NCI-H748 (cell line): ENCODE results near the gene HHIP.

Experiments used
- DNase-seq: peaks from one replicate; lab custom pipeline; 2025; ENCODE audit not compliant: unreplicated experiment; lab: John Stamatoyannopoulos, UW

HHIP gene

DNA sequence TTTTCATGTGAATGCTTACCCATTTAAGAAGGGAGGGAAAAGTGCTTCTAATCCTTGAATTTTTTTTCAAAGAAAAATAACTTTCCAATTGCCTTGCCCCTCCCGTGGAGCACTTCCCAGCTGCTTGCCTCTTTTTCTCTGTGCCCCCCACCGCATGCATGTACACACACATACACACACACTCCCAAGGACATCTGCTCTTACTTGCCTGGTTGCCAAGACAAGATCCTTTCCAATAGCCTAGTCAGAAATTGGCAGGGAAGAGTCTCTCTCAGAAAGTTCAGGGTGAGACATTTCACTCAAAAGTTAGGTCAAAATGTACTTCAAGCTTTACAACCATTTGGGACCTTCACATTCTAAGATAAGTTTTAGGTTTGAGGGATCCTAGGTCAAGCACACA is 10.9 kb downstream of the HHIP start:
- no peak for DNase-seq

- no peak for DNase-seq
Observed at GRCh38 chr4:144658015-144658567, 12.1 kb downstream of the HHIP start.

GRCh38 chr4:144658903-144659302 is 12.9 kb downstream of the HHIP start:
- no peak for DNase-seq

DNA sequence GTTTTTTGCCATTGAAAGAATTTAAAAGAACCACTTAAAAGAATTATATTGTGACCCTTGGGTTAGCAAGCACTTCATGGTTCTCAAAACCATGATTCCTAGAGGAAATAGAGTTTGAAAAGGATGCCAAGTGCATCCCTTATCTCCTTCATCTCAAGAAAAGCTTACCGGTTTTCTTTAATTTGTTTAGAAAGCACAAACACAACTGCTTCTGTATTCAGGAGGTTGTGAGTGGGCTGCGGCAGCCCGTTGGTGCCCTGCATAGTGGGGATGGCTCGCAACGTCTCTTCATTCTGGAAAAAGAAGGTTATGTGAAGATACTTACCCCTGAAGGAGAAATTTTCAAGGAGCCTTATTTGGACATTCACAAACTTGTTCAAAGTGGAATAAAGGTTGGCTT is 13.5 kb downstream of the HHIP start:
- no peak for DNase-seq

GRCh38 chr4:144663834-144664475 is 18.0 kb downstream of the HHIP start:
- no peak for DNase-seq

GRCh38 chr4:144666539-144667175 is 20.7 kb downstream of the HHIP start:
- no peak for DNase-seq

- DNase-seq: no peak
Observed at GRCh38 chr4:144667500-144667899, 21.5 kb downstream of the HHIP start.

DNA sequence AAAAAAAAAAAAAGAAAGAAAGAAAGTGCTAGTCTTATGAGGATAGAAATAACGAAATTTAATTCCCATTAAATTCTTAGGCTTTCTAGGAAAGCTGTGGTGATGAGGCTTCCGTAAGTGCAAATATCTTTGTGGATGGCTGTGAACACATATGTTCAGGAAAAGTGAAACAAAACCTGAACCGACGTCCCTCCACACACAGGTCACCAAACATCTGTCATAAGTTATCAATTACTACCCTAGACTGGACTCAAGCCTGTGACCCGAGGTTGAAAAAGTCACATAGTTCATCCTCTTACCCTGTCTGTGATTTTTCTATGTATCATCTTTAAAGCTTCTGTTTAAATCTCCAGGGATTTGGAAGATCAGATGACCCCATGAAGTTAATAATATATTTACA is 24.8 kb downstream of the HHIP start:
- DNase-seq: no peak

- no peak for DNase-seq
Observed at GRCh38 chr4:144674711-144675110, 28.8 kb downstream of the HHIP start.

DNA sequence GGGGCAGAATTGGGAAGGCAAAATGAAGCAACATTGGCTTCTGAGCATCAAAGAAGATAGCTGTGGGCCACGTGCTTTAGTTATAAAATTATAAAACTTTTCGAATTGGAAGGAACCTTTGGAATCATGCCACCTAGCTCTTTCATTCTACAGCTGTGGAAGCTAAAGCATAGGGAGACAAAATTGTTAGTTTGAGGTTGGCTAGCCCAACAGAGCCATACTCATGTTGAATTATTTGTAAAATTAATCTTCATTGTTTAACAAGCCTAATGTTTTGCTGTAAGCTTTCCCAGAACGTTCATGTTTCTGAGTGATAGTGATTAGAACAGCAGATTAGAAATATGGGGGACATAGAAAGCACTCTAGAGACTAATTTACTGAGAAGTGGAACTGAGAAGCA is 35.9 kb downstream of the HHIP start:
- DNase-seq: no peak

- DNase-seq: no peak
Observed at GRCh38 chr4:144683516-144683915, 37.6 kb downstream of the HHIP start.

GRCh38 chr4:144685911-144686310 is 40.0 kb downstream of the HHIP start:
- no peak for DNase-seq

GRCh38 chr4:144686921-144687320 is 41.0 kb downstream of the HHIP start:
- no peak for DNase-seq

DNA sequence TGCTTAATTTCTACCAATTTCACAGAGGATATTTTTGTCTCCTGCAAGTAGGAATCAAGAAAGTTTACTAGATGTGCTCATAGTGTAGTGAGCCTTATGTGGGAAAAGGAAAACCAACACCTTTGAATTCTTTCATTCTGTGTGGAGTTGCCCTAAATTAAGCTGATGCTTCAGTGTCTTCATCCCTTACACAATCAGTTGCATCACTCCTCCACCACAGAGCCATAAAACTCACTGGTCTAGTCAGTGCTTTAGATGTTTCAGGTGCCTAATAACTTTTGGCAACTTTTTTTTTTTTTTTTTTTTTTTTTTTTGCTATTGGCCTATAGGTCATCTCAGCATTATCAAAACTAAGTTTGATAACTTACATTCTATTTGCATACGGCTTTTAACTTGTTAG is 41.5 kb downstream of the HHIP start:
- DNase-seq: no peak

GRCh38 chr4:144688035-144688569 is 42.1 kb downstream of the HHIP start:
- no peak for DNase-seq

- no peak for DNase-seq
Observed at GRCh38 chr4:144689125-144689524, 43.2 kb downstream of the HHIP start.

GRCh38 chr4:144695721-144696120 is 49.8 kb downstream of the HHIP start:
- DNase-seq: no peak

DNA sequence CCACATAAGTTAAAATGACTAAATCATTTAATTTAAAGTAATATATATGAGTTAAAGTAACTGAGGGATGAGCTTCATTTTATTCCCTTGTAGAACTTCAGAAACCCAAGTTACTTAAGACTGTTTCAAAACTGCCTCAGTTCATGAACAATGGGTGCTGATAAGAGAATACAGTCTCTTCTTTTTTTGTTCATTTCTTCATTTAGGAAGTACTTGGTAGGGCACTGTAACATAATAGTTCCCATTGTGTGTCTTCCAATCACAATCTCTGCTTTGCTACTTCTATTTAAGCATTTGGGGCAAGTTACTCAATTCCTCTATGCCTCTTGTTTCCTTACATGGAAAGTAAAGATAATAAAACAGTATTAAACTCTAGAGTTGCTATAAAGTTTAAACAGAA is 50.4 kb downstream of the HHIP start:
- no peak for DNase-seq

- no peak for DNase-seq
Observed at GRCh38 chr4:144699565-144699964, 53.6 kb downstream of the HHIP start.

GRCh38 chr4:144701683-144702233 is 55.8 kb downstream of the HHIP start:
- DNase-seq: no peak

- no peak for DNase-seq
Observed at GRCh38 chr4:144703494-144703893, 57.5 kb downstream of the HHIP start.
